K562 (cell line): ENCODE measurements around the gene CHI3L1. TPM values are rescaled to one million over a fixed set of nuclear protein-coding genes. Genes with fewer than 3 reads are reported as not detected.

Experiments
- PHF20 ChIP-seq: fragments of 450-650 bp; IDR thresholded peaks from 2 replicates; pipeline ENCODE4 v1.6.1; 2018; ENCODE audit not compliant: partially characterized antibody
- RBM25 ChIP-seq: fragments of 200-400 bp; formaldehyde crosslinking; IDR thresholded peaks from 2 replicates; pipeline ENCODE4 v1.6.1; 2018; ENCODE audit warnings: low read length, low read depth, moderate library complexity; ENCODE audit not compliant: severe bottlenecking
- YBX1 ChIP-seq: fragments of 450-650 bp; IDR thresholded peaks from 2 replicates; pipeline ENCODE4 v1.7.1; 2016; ENCODE audit warnings: mild to moderate bottlenecking
- ZZZ3 ChIP-seq: fragments of 450-650 bp; IDR thresholded peaks from 2 replicates; pipeline ENCODE4 v1.6.1; 2016; ENCODE audit warnings: antibody characterized with exemption, mild to moderate bottlenecking, moderate library complexity
- polyA plus RNA-seq, 8 experiments: library from polyadenylated mRNA; depleted of rRNA in 4 of 8; stranded (reverse) in 5 of 8; unstranded in 3 of 8; fragments of >200 nt; fragmentation: Nextera tagmentation in 2 of 8; fragmentation: Illumina TruSeq in 1 of 8; extraction: Ambion mirVana in 2 of 8; extraction: Trizol in 1 of 8; gene quantifications; 2 replicates each; pipeline versions ENCODE4 v1.2.1 to v1.2.3, GENCODE V29; 2011 to 2014; ENCODE audit warnings: inconsistent platforms in 1 of 8, missing spikeins in 1 of 8
- total RNA-seq, 7 experiments: library from RNA; depleted of rRNA in 6 of 7; stranded (reverse); fragments of >200 nt in 6 of 7; fragmentation: Illumina TruSeq in 2 of 7; extraction: Trizol in 2 of 7; gene quantifications; 2 replicates each; pipeline versions ENCODE4 v1.2.1 to v1.2.3, GENCODE V29; 2011 to 2021; ENCODE audit warnings: low replicate concordance in 1 of 7
- TF ChIP-seq, protein P1 (sequence below): sonication (generic); formaldehyde crosslinking; IDR thresholded peaks from 2 replicates; pipeline ENCODE4 v1.8.0; 2023; ENCODE audit warnings: mild to moderate bottlenecking, missing genetic modification reagents
- TF ChIP-seq, protein P2 (sequence below): fragments of 450-650 bp; IDR thresholded peaks from 2 replicates; pipeline ENCODE4 v1.7.0; 2016; ENCODE audit warnings: borderline replicate concordance

CHI3L1 gene
- total and polyA plus RNA-seq, 9 of the 15 experiments (the other 6 are each of a cell fraction or from before 2014, with no cell fraction given) = not detected

DNA sequence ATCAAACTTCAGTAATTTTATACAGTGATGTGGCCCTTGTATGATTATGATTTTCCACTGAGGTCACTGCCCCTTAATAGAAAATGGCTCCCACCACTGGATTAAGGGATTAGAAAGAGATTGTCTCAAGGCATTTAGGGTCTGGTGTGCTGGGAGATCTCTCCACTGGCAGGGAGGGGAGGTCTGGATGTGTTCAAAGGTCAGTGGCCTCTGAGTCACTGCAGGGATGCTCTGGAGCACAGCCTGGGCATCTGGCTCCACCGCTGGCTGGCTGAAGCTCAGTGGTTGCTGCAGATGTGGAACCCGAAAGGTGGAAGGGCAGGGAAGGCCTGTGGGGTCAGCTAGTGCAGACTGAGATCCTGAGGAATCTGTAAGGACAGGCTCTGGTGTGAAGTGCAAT lies 18.3 kb upstream of the CHI3L1 start (continued):
- TF ChIP-seq RBM25 (no peak), YBX1 (no peak), ZZZ3 (no peak), PHF20 (no peak)
- TF ChIP-seq, protein P1, sequence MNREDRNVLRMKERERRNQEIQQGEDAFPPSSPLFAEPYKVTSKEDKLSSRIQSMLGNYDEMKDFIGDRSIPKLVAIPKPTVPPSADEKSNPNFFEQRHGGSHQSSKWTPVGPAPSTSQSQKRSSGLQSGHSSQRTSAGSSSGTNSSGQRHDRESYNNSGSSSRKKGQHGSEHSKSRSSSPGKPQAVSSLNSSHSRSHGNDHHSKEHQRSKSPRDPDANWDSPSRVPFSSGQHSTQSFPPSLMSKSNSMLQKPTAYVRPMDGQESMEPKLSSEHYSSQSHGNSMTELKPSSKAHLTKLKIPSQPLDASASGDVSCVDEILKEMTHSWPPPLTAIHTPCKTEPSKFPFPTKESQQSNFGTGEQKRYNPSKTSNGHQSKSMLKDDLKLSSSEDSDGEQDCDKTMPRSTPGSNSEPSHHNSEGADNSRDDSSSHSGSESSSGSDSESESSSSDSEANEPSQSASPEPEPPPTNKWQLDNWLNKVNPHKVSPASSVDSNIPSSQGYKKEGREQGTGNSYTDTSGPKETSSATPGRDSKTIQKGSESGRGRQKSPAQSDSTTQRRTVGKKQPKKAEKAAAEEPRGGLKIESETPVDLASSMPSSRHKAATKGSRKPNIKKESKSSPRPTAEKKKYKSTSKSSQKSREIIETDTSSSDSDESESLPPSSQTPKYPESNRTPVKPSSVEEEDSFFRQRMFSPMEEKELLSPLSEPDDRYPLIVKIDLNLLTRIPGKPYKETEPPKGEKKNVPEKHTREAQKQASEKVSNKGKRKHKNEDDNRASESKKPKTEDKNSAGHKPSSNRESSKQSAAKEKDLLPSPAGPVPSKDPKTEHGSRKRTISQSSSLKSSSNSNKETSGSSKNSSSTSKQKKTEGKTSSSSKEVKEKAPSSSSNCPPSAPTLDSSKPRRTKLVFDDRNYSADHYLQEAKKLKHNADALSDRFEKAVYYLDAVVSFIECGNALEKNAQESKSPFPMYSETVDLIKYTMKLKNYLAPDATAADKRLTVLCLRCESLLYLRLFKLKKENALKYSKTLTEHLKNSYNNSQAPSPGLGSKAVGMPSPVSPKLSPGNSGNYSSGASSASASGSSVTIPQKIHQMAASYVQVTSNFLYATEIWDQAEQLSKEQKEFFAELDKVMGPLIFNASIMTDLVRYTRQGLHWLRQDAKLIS (CRISPR knock-in tag) = no peak
- TF ChIP-seq, protein P2, sequence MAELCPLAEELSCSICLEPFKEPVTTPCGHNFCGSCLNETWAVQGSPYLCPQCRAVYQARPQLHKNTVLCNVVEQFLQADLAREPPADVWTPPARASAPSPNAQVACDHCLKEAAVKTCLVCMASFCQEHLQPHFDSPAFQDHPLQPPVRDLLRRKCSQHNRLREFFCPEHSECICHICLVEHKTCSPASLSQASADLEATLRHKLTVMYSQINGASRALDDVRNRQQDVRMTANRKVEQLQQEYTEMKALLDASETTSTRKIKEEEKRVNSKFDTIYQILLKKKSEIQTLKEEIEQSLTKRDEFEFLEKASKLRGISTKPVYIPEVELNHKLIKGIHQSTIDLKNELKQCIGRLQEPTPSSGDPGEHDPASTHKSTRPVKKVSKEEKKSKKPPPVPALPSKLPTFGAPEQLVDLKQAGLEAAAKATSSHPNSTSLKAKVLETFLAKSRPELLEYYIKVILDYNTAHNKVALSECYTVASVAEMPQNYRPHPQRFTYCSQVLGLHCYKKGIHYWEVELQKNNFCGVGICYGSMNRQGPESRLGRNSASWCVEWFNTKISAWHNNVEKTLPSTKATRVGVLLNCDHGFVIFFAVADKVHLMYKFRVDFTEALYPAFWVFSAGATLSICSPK = no peak
